Measurements from ENCODE around the gene FGD5.

DNA sequence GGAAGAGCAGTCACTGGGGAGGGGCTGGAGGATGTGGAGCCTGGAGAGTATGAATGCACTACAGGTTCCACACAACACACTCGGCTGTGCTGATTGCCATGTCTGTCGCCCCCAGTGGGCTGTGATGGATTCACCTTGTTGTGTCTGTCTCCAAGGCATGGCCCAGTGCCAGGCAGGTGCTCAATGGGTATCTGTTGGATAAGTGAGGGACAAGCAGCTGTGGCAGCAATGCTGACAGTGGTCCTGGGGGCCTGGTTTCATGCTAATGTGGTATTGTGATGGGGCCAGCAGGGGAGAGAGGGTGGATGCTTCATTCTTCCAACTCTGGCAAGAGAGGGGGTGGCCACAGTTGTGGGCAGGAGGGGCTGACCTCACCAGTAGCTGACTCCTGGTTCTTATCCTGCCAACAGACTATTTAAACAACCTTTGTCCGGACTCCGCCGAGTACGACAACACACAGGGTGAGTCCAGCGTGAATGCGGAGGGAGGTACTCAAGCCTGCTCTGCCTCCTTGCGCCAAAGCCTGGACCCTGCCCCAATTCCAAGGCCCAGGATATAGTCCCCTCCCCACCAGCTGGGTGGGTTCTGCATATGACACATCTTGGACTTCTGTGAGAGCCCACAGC lies 81.3 kb downstream of the FGD5 start:
- TF ChIP-seq, protein P1, sequence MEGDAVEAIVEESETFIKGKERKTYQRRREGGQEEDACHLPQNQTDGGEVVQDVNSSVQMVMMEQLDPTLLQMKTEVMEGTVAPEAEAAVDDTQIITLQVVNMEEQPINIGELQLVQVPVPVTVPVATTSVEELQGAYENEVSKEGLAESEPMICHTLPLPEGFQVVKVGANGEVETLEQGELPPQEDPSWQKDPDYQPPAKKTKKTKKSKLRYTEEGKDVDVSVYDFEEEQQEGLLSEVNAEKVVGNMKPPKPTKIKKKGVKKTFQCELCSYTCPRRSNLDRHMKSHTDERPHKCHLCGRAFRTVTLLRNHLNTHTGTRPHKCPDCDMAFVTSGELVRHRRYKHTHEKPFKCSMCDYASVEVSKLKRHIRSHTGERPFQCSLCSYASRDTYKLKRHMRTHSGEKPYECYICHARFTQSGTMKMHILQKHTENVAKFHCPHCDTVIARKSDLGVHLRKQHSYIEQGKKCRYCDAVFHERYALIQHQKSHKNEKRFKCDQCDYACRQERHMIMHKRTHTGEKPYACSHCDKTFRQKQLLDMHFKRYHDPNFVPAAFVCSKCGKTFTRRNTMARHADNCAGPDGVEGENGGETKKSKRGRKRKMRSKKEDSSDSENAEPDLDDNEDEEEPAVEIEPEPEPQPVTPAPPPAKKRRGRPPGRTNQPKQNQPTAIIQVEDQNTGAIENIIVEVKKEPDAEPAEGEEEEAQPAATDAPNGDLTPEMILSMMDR (IDR thresholded peaks at IDR 0.05), result no peak
- TF ChIP-seq POLR2A (IDR thresholded peaks at IDR 0.05), result no peak

Data from uterus (tissue), 2 donors.